IPS-18c (cell line): ENCODE measurements around the gene MYO1F.
"Not testable (repeated sequence)": the region's sequence is repeated elsewhere in the genome, so short reads cannot be mapped to it uniquely, and the experiment has no call there.

Experiments
- H3K4me3 ChIP-seq: 2 replicates; pipeline ENCODE4 v1.7.0; 2013; ENCODE audit warnings: low read depth, mild to moderate bottlenecking, low read length, moderate library complexity; ENCODE audit not compliant: insufficient read depth
- H3K9me3 ChIP-seq: one replicate; pipeline ENCODE4 v1.6.1; 2013; ENCODE audit warnings: mild to moderate bottlenecking, low read length, moderate library complexity; ENCODE audit not compliant: control insufficient read depth, insufficient read depth

MYO1F gene

GRCh38 chr19:8576273-8576993, 809 bp downstream of the MYO1F start:
- H3K9me3 ChIP-seq: no peaks in the 10 kb centered on the region
- H3K4me3 ChIP-seq: no peak overlapping the region; the same call in 1 of the 2 replicates

- Histone ChIP-seq H3K4me3 (no peak overlapping the region), H3K9me3 (no peaks in the 10 kb centered on the region)
Measured at GRCh38 chr19:8575467-8575997, 1.7 kb downstream of the MYO1F start.

- not testable (repeated sequence) for H3K9me3 ChIP-seq, H3K4me3 ChIP-seq
Measured at GRCh38 chr19:8574619-8574922, 2.7 kb downstream of the MYO1F start.

GRCh38 chr19:8573316-8573715, 3.9 kb downstream of the MYO1F start:
- no peak overlapping the region for H3K4me3 ChIP-seq
- no peaks in the 10 kb centered on the region for H3K9me3 ChIP-seq

- no peak overlapping the region for H3K4me3 ChIP-seq
Measured at GRCh38 chr19:8571006-8571411, 6.2 kb downstream of the MYO1F start.

GRCh38 chr19:8569066-8569771, 8.0 kb downstream of the MYO1F start:
- Histone ChIP-seq H3K9me3 (no peaks in the 10 kb centered on the region), H3K4me3 (no peak overlapping the region)

More at GRCh38 chr19:8571006-8571411, 6.2 kb downstream of the MYO1F start:
- H3K9me3 ChIP-seq: no peaks in the 10 kb centered on the region

GRCh38 chr19:8567522-8568172, 9.6 kb downstream of the MYO1F start:
- Histone ChIP-seq H3K4me3 (no peak overlapping the region), H3K9me3 (no peaks in the 10 kb centered on the region)

- Histone ChIP-seq H3K9me3 (no peaks in the 10 kb centered on the region), H3K4me3 (no peak overlapping the region)
Measured at GRCh38 chr19:8566855-8567254, 10.4 kb downstream of the MYO1F start.

GRCh38 chr19:8564866-8565265, 12.4 kb downstream of the MYO1F start:
- not testable (repeated sequence) for H3K9me3 ChIP-seq, H3K4me3 ChIP-seq

- H3K9me3 ChIP-seq: no peaks in the 10 kb centered on the region
- H3K4me3 ChIP-seq: no peak overlapping the region
Measured at GRCh38 chr19:8561075-8561764, 16.0 kb downstream of the MYO1F start.

- H3K4me3 ChIP-seq: no peak overlapping the region
Measured at GRCh38 chr19:8558325-8558724, 18.9 kb downstream of the MYO1F start.

GRCh38 chr19:8557642-8558238, 19.5 kb downstream of the MYO1F start:
- H3K4me3 ChIP-seq: no peak overlapping the region
- H3K9me3 ChIP-seq: peaks cover 2% of the 10 kb centered on the region

More at GRCh38 chr19:8558325-8558724, 18.9 kb downstream of the MYO1F start:
- peaks cover 2% of the 10 kb centered on the region for H3K9me3 ChIP-seq

GRCh38 chr19:8553729-8554128, 23.5 kb downstream of the MYO1F start:
- not testable (repeated sequence) for H3K9me3 ChIP-seq, H3K4me3 ChIP-seq

- H3K9me3 ChIP-seq: peaks cover 2% of the 10 kb centered on the region
- H3K4me3 ChIP-seq: no peak overlapping the region
Measured at GRCh38 chr19:8552810-8553209, 24.4 kb downstream of the MYO1F start.

- H3K4me3 ChIP-seq: no peak overlapping the region
- H3K9me3 ChIP-seq: peaks cover 2% of the 10 kb centered on the region
Measured at GRCh38 chr19:8550070-8550469, 27.2 kb downstream of the MYO1F start.

GRCh38 chr19:8545743-8546142, 31.5 kb downstream of the MYO1F start:
- no peaks in the 10 kb centered on the region for H3K9me3 ChIP-seq
- H3K4me3 ChIP-seq: no peak overlapping the region

- Histone ChIP-seq H3K4me3 (no peak overlapping the region), H3K9me3 (no peaks in the 10 kb centered on the region)
Measured at GRCh38 chr19:8544168-8544567, 33.1 kb downstream of the MYO1F start.
